Uterus (tissue), 2 donors: ENCODE measurements around the gene DGCR6.
"Not testable (repeated sequence)": the region's sequence is repeated elsewhere in the genome, so short reads cannot be mapped to it uniquely, and the experiment has no call there.

Experiments
- CTCF ChIP-seq, 4 experiments: fragments of 200-600 bp in 2 of 4; fragments of 450-650 bp in 2 of 4; sonication (generic) in 2 of 4; IDR thresholded peaks; one replicate each; pipeline ENCODE4 v1.5.1; 2016 to 2019; ENCODE audit warnings: antibody characterized with exemption in 4 of 4, mild to moderate bottlenecking in 2 of 4, moderate library complexity in 1 of 4
- POLR2A ChIP-seq, 2 donors: fragments of 450-650 bp; IDR thresholded peaks; one replicate each; pipeline ENCODE4 v1.6.1; 2016; ENCODE audit warnings: antibody characterized with exemption in 2 of 2, mild to moderate bottlenecking in 1 of 2, moderate library complexity in 1 of 2

- TF ChIP-seq POLR2A, CTCF (IDR thresholded peaks at IDR 0.05): not testable (repeated sequence)
Observed at GRCh38 chr22:18947105-18947504, 41.0 kb downstream of the DGCR6 start.
